ENCODE measurements around the gene SSC5D. TPM values are rescaled to one million over a fixed set of nuclear protein-coding genes. Genes with fewer than 3 reads are reported as not detected.
A peak's percentile ranks its signal among the peaks of the same experiment; 100 is the strongest.

SSC5D gene
- total RNA-seq, 2 experiments from 2014 or later = 0.42 to 1.3 TPM

DNA sequence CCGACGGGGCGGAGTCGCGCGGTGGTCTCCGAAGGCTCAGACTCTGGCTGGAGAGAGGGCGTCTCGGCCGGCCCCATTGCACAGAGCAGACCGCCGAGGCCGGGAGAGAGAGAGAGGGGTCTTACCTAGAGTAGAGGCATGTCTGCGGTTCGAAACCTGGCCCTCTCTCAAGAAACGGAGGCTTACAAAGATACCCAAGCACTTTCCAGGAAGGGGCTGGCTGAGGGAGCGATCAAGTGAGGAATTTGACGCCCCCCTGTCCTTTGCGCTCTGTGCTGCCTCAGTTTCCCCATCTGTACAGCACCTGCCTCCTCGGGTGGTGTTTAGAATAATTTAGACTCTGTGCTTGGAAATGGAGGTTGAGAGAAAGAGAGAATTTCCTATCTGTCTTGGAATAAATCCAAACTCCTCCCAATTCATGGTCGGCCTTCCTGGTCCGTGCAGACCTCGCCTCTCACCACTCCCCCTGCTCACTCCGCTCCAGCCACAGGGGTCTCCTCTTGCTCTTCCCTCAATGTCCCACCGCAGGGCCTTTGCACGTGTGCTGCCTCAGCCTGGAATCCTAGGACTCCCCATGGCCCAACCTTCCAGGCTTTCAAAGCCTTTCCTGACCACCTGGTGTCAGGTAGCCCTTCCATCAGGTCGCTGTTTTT, 26.1 kb upstream of the SSC5D start:
- Mint-ChIP-seq H3K9me3 (no peaks in the 10 kb centered on the region), H3K4me3 (peak overlapping the region; percentile 96), H3K4me1 (ENCODE audit: low read depth) (peaks cover 17% of the 10 kb centered on the region), H3K27ac (peak overlapping the region; percentile 68), H3K27me3 (no peaks in the 10 kb centered on the region), H3K36me3 (ENCODE audit: low read depth) (peaks cover 5% of the 10 kb centered on the region)
- peaks cover 19% of the 10 kb centered on the region for H3K4me1 ChIP-seq (ENCODE audit: insufficient read depth, low read length)
- H3K9me3 ChIP-seq (ENCODE audit: control insufficient read depth in 1 of 2, insufficient read depth in 1 of 2, low read length in 2 of 2) = no peaks in the 10 kb centered on the region
- DNase-seq = peak in 3 of 14 experiments; percentile 26 to 53 (median 36)
- TF ChIP-seq, protein P1, sequence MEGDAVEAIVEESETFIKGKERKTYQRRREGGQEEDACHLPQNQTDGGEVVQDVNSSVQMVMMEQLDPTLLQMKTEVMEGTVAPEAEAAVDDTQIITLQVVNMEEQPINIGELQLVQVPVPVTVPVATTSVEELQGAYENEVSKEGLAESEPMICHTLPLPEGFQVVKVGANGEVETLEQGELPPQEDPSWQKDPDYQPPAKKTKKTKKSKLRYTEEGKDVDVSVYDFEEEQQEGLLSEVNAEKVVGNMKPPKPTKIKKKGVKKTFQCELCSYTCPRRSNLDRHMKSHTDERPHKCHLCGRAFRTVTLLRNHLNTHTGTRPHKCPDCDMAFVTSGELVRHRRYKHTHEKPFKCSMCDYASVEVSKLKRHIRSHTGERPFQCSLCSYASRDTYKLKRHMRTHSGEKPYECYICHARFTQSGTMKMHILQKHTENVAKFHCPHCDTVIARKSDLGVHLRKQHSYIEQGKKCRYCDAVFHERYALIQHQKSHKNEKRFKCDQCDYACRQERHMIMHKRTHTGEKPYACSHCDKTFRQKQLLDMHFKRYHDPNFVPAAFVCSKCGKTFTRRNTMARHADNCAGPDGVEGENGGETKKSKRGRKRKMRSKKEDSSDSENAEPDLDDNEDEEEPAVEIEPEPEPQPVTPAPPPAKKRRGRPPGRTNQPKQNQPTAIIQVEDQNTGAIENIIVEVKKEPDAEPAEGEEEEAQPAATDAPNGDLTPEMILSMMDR (IDR thresholded peaks at IDR 0.05) = no peak
- ChIA-PET CTCF (interaction anchor here (0.9 to 1.7 kb wide), 6 partner anchors 14 to 302 kb away, joined by 3 to 15 read pairs (median 4); partner anchors contain the start of genes ZNF628 and ZNF865), POLR2A (interaction anchor here (0.6 to 1.1 kb wide), 15 partner anchors 9 to 282 kb away, joined by 3 to 35 read pairs (median 4); partner anchors contain the start of genes CCDC106, FIZ1, HSPBP1 and NAT14)
- no peaks in the 10 kb centered on the region for H3K27me3 ChIP-seq (ENCODE audit: control insufficient read depth in 1 of 2, insufficient read depth in 2 of 2, low read length in 2 of 2)
- no peaks in the 10 kb centered on the region for H3K36me3 ChIP-seq (ENCODE audit: insufficient read depth, low read length)
- no peak for ATAC-seq (ENCODE audit: poor library complexity)
- intact Hi-C loops (cut with DNase I, micrococcal nuclease) = loop anchor here in 1 of 2 experiments (2.0 to 5.0 kb wide), 2 partner anchors 55 to 75 kb away; partner anchors contain the start of gene UBE2S
- H3K27ac ChIP-seq (ENCODE audit: low read depth in 1 of 2, low read length in 2 of 2) = peak overlapping the region; percentile 25 to 53
- H3K4me3 ChIP-seq (ENCODE audit: low read length) = peak overlapping the region; percentile 83

DNA sequence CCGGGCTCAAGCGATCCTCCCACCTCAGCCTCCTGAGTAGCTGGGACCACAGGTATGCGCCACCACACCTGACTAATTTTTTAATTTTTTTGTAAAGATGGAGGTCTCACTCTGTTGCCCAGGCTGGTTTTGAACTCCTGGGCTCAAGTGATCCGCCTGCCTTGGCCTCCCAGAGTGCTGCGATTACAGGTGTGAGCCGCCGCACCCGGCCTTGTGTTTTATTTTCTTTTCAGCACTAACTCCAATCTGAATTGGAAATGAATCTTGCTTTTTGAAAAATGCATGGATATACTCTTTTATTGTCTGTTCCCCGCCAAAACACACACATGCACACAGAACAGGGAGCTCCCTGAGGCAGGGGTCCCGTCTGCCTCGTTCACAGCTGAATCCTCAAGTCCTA, 25.5 kb upstream of the SSC5D start:
- POLR2A ChIA-PET = interaction anchor here (0.6 kb wide), 1 partner anchor 176 kb away, joined by 3 read pairs; no protein-coding TSS in a partner anchor
- Mint-ChIP-seq H3K27ac (peak overlapping the region; percentile 68), H3K9me3 (no peaks in the 10 kb centered on the region), H3K4me1 (ENCODE audit: low read depth) (peaks cover 17% of the 10 kb centered on the region), H3K4me3 (peak overlapping the region; percentile 96), H3K27me3 (no peaks in the 10 kb centered on the region), H3K36me3 (ENCODE audit: low read depth) (peaks cover 5% of the 10 kb centered on the region)
- no peaks in the 10 kb centered on the region for H3K9me3 ChIP-seq (ENCODE audit: control insufficient read depth in 1 of 2, insufficient read depth in 1 of 2, low read length in 2 of 2)
- no peaks in the 10 kb centered on the region for H3K36me3 ChIP-seq (ENCODE audit: insufficient read depth, low read length)
- CTCF ChIA-PET = interaction anchor here (1.4 to 1.7 kb wide), 2 partner anchors 41 to 171 kb away, joined by 3 to 5 read pairs; no protein-coding TSS in a partner anchor
- H3K4me1 ChIP-seq (ENCODE audit: insufficient read depth, low read length) = peaks cover 22% of the 10 kb centered on the region
- H3K27ac ChIP-seq (ENCODE audit: low read depth in 1 of 2, low read length in 2 of 2) = no peak overlapping the region
- H3K27me3 ChIP-seq (ENCODE audit: control insufficient read depth in 1 of 2, insufficient read depth in 2 of 2, low read length in 2 of 2) = no peaks in the 10 kb centered on the region
- H3K4me3 ChIP-seq (ENCODE audit: low read length) = no peak overlapping the region
- DNase-seq = no peak
- intact Hi-C loops (cut with DNase I, micrococcal nuclease) = loop anchor here in 1 of 2 experiments (5.0 kb wide), 1 partner anchor 55 kb away; the partner anchor contains the start of gene UBE2S
- TF ChIP-seq, protein P1 (IDR thresholded peaks at IDR 0.05) = no peak
- ATAC-seq (ENCODE audit: poor library complexity) = no peak

DNA sequence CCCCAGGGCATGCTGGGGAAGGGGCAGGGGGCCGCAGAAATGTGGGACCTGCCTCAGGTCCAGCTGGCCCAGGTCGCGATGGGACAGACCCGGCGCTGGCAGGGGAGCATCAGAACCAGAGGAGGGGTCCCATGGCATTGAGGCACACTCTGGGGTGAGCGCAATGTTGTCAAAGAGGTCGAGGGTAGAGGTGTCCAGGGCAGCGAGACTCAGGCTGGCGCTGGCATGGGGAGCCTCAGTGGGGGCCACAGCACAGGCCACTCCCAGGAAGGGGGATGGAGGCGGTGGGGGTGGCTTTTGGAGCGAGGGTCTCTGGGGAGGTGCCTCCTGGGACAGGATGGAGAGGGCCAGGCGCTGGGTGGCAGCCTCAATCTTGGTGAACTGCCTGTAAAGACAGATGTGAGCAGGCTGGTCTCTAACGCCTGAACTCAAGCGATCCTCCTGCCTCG, 24.6 kb upstream of the SSC5D start:
- CTCF ChIA-PET = interaction anchor here (1.7 kb wide), 1 partner anchor 40 kb away, joined by 5 read pairs; no protein-coding TSS in a partner anchor
- no peaks in the 10 kb centered on the region for H3K27me3 ChIP-seq (ENCODE audit: control insufficient read depth in 1 of 2, insufficient read depth in 2 of 2, low read length in 2 of 2)
- ATAC-seq (ENCODE audit: poor library complexity) = no peak
- H3K36me3 ChIP-seq (ENCODE audit: insufficient read depth, low read length) = no peaks in the 10 kb centered on the region
- H3K36me3 Mint-ChIP-seq (ENCODE audit: low read depth) = peaks cover 5% of the 10 kb centered on the region
- H3K27ac ChIP-seq (ENCODE audit: low read depth in 1 of 2, low read length in 2 of 2) = no peak overlapping the region
- intact Hi-C loops (cut with DNase I, micrococcal nuclease) = loop anchor here in 1 of 2 experiments (5.0 kb wide), 1 partner anchor 56 kb away; the partner anchor contains the start of gene UBE2S
- no peaks in the 10 kb centered on the region for H3K9me3 Mint-ChIP-seq
- H3K27me3 Mint-ChIP-seq = no peaks in the 10 kb centered on the region
- H3K27ac Mint-ChIP-seq = no peak overlapping the region
- no peaks in the 10 kb centered on the region for H3K9me3 ChIP-seq (ENCODE audit: control insufficient read depth in 1 of 2, insufficient read depth in 1 of 2, low read length in 2 of 2)
- H3K4me3 ChIP-seq (ENCODE audit: low read length) = no peak overlapping the region
- DNase-seq = no peak
- H3K4me1 ChIP-seq (ENCODE audit: insufficient read depth, low read length) = peaks cover 28% of the 10 kb centered on the region
- H3K4me3 Mint-ChIP-seq = no peak overlapping the region
- H3K4me1 Mint-ChIP-seq (ENCODE audit: low read depth) = peaks cover 17% of the 10 kb centered on the region
- TF ChIP-seq, protein P1 (IDR thresholded peaks at IDR 0.05) = no peak
- POLR2A ChIA-PET = no interaction called here

Measured in CD4-positive, alpha-beta T cell (primary cell).